Measurements from ENCODE around the gene PLAAT1. TPM values are rescaled to one million over a fixed set of nuclear protein-coding genes. Genes with fewer than 3 reads are reported as not detected.
A peak's percentile ranks its signal among the peaks of the same experiment; 100 is the strongest.

The PLAAT1 gene
- polyA plus RNA-seq (10.7 and 16.1 TPM in 2 replicates), polyA minus RNA-seq (10.4 and 14.9 TPM in 2 replicates)

GRCh38 chr3:193240850-193241706 lies at the start of gene PLAAT1:
Gene PLAAT1, plus strand, starts transcription at chr3:193241222. Its CDS starts 14,429 bp downstream, at chr3:193255651.
- TF ChIP-seq EP300 (conservative IDR thresholded peaks at IDR 0.05; ENCODE audit: poor library complexity, severe bottlenecking), result no peak
- no peak for TF ChIP-seq EZH2 (IDR thresholded peaks at IDR 0.05; ENCODE audit: borderline replicate concordance, insufficient read depth, low read length, poor library complexity, severe bottlenecking)
- peak; percentile 17 for TF ChIP-seq SMC3 (conservative IDR thresholded peaks at IDR 0.05; ENCODE audit: poor library complexity)
- no peak for TF ChIP-seq TAF1 (IDR thresholded peaks at IDR 0.05; ENCODE audit: low read depth)
- TF ChIP-seq REST (IDR thresholded peaks at IDR 0.05; ENCODE audit: borderline replicate concordance), result no peak
- peak; percentile 23 for TF ChIP-seq MXI1 (conservative IDR thresholded peaks at IDR 0.05; ENCODE audit: poor library complexity, severe bottlenecking)
- TF ChIP-seq RAD21 (conservative IDR thresholded peaks at IDR 0.05), result peak; percentile 46
- TF ChIP-seq CTCF (IDR thresholded peaks at IDR 0.05; ENCODE audit: poor library complexity, severe bottlenecking), result no peak
- no peak within 1 kb of the TSS for H3K27ac ChIP-seq (ENCODE audit: low read length)
- no peaks in the 10 kb centered on the region for H3K27me3 ChIP-seq (ENCODE audit: insufficient read depth, low read depth, low read length)
- H3K79me2 ChIP-seq (replicated peaks; ENCODE audit: insufficient read depth, low read length), result no peaks in the 10 kb centered on the region
- H3K9me3 ChIP-seq (ENCODE audit: low read length), result no peaks in the 10 kb centered on the region
- no peaks in the 10 kb centered on the region for H4K20me1 ChIP-seq (ENCODE audit: insufficient read depth)
- H3F3A ChIP-seq (ENCODE audit: insufficient read depth, low read length, poor library complexity, severe bottlenecking), result no peaks in the 10 kb centered on the region
- peak within 1 kb of the TSS; percentile 37 for H3K4me2 ChIP-seq (ENCODE audit: low read length)
- H2AFZ ChIP-seq (ENCODE audit: low read depth, low read length), result peak within 1 kb of the TSS; percentile 54
- H3K36me3 ChIP-seq (ENCODE audit: insufficient read depth, low read length), result no peaks in the 10 kb centered on the region
- peak within 1 kb of the TSS; percentile 62 for H3K9ac ChIP-seq (ENCODE audit: low read length)
- H3K9me2 ChIP-seq (ENCODE audit: insufficient read depth, low read length), result no peaks in the 10 kb centered on the region
- peak within 1 kb of the TSS; percentile 72 for H3K4me3 ChIP-seq (ENCODE audit: low read length)

- Histone ChIP-seq H3K36me3 (ENCODE audit: insufficient read depth, low read length) (no peaks in the 10 kb centered on the region), H3K9me3 (ENCODE audit: low read length) (no peaks in the 10 kb centered on the region), H2AFZ (ENCODE audit: low read depth, low read length) (no peak overlapping the region), H3K79me2 (replicated peaks; ENCODE audit: insufficient read depth, low read length) (no peaks in the 10 kb centered on the region), H3K27me3 (ENCODE audit: insufficient read depth, low read depth, low read length) (no peaks in the 10 kb centered on the region), H3K9me2 (ENCODE audit: insufficient read depth, low read length) (no peaks in the 10 kb centered on the region), H3K27ac (ENCODE audit: low read length) (peak overlapping the region; percentile 72), H3K4me2 (ENCODE audit: low read length) (peak overlapping the region; percentile 47), H4K20me1 (ENCODE audit: insufficient read depth) (no peaks in the 10 kb centered on the region), H3F3A (ENCODE audit: insufficient read depth, low read length, poor library complexity, severe bottlenecking) (peaks cover 8% of the 10 kb centered on the region), H3K9ac (ENCODE audit: low read length) (peak overlapping the region; percentile 22), H3K4me3 (ENCODE audit: low read length) (peak overlapping the region; percentile 27)
- peak; percentile 61 for TF ChIP-seq RAD21 (conservative IDR thresholded peaks at IDR 0.05)
- TF ChIP-seq EZH2 (IDR thresholded peaks at IDR 0.05; ENCODE audit: borderline replicate concordance, insufficient read depth, low read length, poor library complexity, severe bottlenecking), result no peak
- TF ChIP-seq EP300 (conservative IDR thresholded peaks at IDR 0.05; ENCODE audit: poor library complexity, severe bottlenecking), result peak; percentile 92
- peak; percentile 76 for TF ChIP-seq POLR2AphosphoS5 (IDR thresholded peaks at IDR 0.05)
- TF ChIP-seq REST (IDR thresholded peaks at IDR 0.05; ENCODE audit: borderline replicate concordance), result no peak
- peak; percentile 62 for TF ChIP-seq SMC3 (conservative IDR thresholded peaks at IDR 0.05; ENCODE audit: poor library complexity)
- no peak for TF ChIP-seq TAF1 (IDR thresholded peaks at IDR 0.05; ENCODE audit: low read depth)
- TF ChIP-seq CTCF (IDR thresholded peaks at IDR 0.05; ENCODE audit: poor library complexity, severe bottlenecking), result peak; percentile 42
- TF ChIP-seq MXI1 (conservative IDR thresholded peaks at IDR 0.05; ENCODE audit: poor library complexity, severe bottlenecking), result peak; percentile 25
These were observed 46.7 kb upstream of the PLAAT1 start for GRCh38 chr3:193194371-193194770.
